Heart right ventricle (tissue), 16 donors: ENCODE results near the gene UST. TPM values are rescaled to one million over a fixed set of nuclear protein-coding genes. Genes with fewer than 3 reads are reported as not detected.
"Not testable (repeated sequence)": the region's sequence is repeated elsewhere in the genome, so short reads cannot be mapped to it uniquely, and the experiment has no call there.

ENCODE experiments used
- ATAC-seq, 8 donors: fragments of 200-7000 bp; cut with Tn5 transposase; one replicate each; pipeline ENCODE4 v1.9.1; 2020; ENCODE audit warnings: mild to moderate bottlenecking in 8 of 8, moderate library complexity in 8 of 8, moderate number of reproducible peaks in 1 of 8
- DNase-seq, 2 donors: peaks; one replicate each; pipeline ENCODE4 v3.0.0-alpha.2; 2020
- H3K27ac ChIP-seq, 10 donors: fragments of 200-600 bp; sonication (generic) in 2 of 10; one replicate each; pipeline versions ENCODE4 v1.5.0 to v1.8.0; 2020 to 2022; ENCODE audit warnings: mild to moderate bottlenecking in 3 of 10
- H3K27me3 ChIP-seq, 7 donors: fragments of 200-600 bp; one replicate each; pipeline ENCODE4 v1.8.0; 2021 to 2022; ENCODE audit warnings: mild to moderate bottlenecking in 2 of 7
- H3K36me3 ChIP-seq, 9 donors: fragments of 200-600 bp; sonication (generic) in 1 of 9; one replicate each; pipeline versions ENCODE4 v1.5.0 to v1.8.0; 2020 to 2022; ENCODE audit warnings: mild to moderate bottlenecking in 2 of 9
- H3K4me1 ChIP-seq, 9 donors: fragments of 200-600 bp; sonication (generic) in 1 of 9; one replicate each; pipeline versions ENCODE4 v1.5.0 to v1.8.0; 2020 to 2022; ENCODE audit warnings: mild to moderate bottlenecking in 4 of 9
- H3K4me3 ChIP-seq, 10 donors: fragments of 200-600 bp; sonication (generic) in 2 of 10; one replicate each; pipeline versions ENCODE4 v1.5.0 to v1.8.0; 2020 to 2022; ENCODE audit warnings: mild to moderate bottlenecking in 7 of 10, moderate library complexity in 2 of 10
- H3K9me3 ChIP-seq, 11 donors: fragments of 200-600 bp in 10 of 11; sonication (generic) in 2 of 11; one replicate each; pipeline versions ENCODE4 v1.5.0 to v1.8.0; 2013 to 2022; ENCODE audit warnings: mild to moderate bottlenecking in 2 of 11, control low read depth in 1 of 11, moderate library complexity in 1 of 11
- WGBS, 2 donors: extraction: QIAGEN DNeasy Blood & Tissue Kit; methylation state at CpG; one replicate each; pipeline ENCODE4 v1.1.7; 2013; ENCODE audit warnings: inconsistent platforms in 1 of 2; 5-methylcytosine and 5-hydroxymethylcytosine counted together
- intact Hi-C, 10 donors: fragments of 100-400 bp; cut with DNase I; formaldehyde crosslinking; loops; one replicate each; pipeline versions ENCODE4 v1.11.1 to v1.14.2; 2022
- polyA plus RNA-seq, 2 donors: library from polyadenylated mRNA; stranded (reverse); fragments of 200-250 nt; gene quantifications; one replicate each; pipeline ENCODE4 v1.2.3, GENCODE V29; 2013
- total RNA-seq, 10 donors: library from RNA; stranded (reverse); fragmentation: NEBNext Ultra II Directional in 3 of 10; extraction: Animal tissue kit (Norgen Biotek cat#: 25700) in 3 of 10; gene quantifications; one replicate each; pipeline versions ENCODE4 v1.2.1 to v1.2.4, GENCODE V29; 2021 to 2023
- TF ChIP-seq, protein P1 (sequence below), 9 donors: fragments of 200-600 bp; sonication (generic) in 2 of 9; IDR thresholded peaks; one replicate each; pipeline versions ENCODE4 v1.5.0 to v1.8.0; 2021 to 2022; ENCODE audit warnings: antibody characterized with exemption in 9 of 9, mild to moderate bottlenecking in 5 of 9, moderate library complexity in 1 of 9
- donor health status: Arrhythmogenic right ventricular cardiomyopathy.
- donor health status: ischemic (EF 13 %, LVEDD 7.1; RV severe dilation, severe dysfunction).
- donor health status: healthy with polysubstance abuse.
- donor health status: DM: no; HTN: yes; CAD: no.
- donor health status: DM: no; HTN: no; CAD: no.
- donor health status: ischemic (EF 25% LVEDD 6.9; RV normal size, moderate dysfunction).
- donor health status: ischemic (EF 25% LVEDD 5.7; RV mildly dilated, moderate dysfunction).
- donor health status: healthy.
- donor health status: DM: yes; HTN: yes; CAD: no.
- donor health status: Ischemic cardiomyopathy.
- donor health status: ischemic (EF 35%, LVEDD 5.7; RV mildly dilated, moderate dysfunction).
- donor health status: nonischemic (EF 11% LVEDD 7.7; RV severe dilation, severe dysfunction).
- donor health status: DM: yes; HTN: yes; CAD: no.
- donor health status: PGD.
- donor health status: ischemic (EF 29% LVEDD 5.4; RV normal size, mild dysfunction).
- donor health status: nonischemic (EF 23%, LVEDD 6.1; RV moderate dilation, normal function).

UST gene
- total and polyA plus RNA-seq, 12 donors, result 1.6 to 4.1 (median 2.3) TPM

GRCh38 chr6:148971031-148971927 lies 224.4 kb downstream of the UST start:
- intact Hi-C loops, result no loop called here
- H3K4me1 ChIP-seq, result peaks cover 0 to 3% (median 0%) of the 10 kb centered on the region in 9 donors
- TF ChIP-seq, protein P1, sequence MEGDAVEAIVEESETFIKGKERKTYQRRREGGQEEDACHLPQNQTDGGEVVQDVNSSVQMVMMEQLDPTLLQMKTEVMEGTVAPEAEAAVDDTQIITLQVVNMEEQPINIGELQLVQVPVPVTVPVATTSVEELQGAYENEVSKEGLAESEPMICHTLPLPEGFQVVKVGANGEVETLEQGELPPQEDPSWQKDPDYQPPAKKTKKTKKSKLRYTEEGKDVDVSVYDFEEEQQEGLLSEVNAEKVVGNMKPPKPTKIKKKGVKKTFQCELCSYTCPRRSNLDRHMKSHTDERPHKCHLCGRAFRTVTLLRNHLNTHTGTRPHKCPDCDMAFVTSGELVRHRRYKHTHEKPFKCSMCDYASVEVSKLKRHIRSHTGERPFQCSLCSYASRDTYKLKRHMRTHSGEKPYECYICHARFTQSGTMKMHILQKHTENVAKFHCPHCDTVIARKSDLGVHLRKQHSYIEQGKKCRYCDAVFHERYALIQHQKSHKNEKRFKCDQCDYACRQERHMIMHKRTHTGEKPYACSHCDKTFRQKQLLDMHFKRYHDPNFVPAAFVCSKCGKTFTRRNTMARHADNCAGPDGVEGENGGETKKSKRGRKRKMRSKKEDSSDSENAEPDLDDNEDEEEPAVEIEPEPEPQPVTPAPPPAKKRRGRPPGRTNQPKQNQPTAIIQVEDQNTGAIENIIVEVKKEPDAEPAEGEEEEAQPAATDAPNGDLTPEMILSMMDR (IDR thresholded peaks at IDR 0.05), result no peak
- ATAC-seq (no peak), DNase-seq (no peak)
- H3K27ac ChIP-seq, result no peak overlapping the region
- H3K9me3 ChIP-seq, result no peaks in the 10 kb centered on the region
- H3K36me3 ChIP-seq, result no peaks in the 10 kb centered on the region
- 82 to 91% methylated on average over 6 of the region's 6 CpGs for WGBS, 2 donors
- H3K4me3 ChIP-seq, result no peak overlapping the region
- peaks cover 0 to 13% (median 0%) of the 10 kb centered on the region in 7 donors for H3K27me3 ChIP-seq

- ATAC-seq (peak in 3 of 8 donors; percentile 25 to 56 (median 43)), DNase-seq (no peak)
- TF ChIP-seq, protein P1 (IDR thresholded peaks at IDR 0.05), result no peak
- Histone ChIP-seq H3K9me3 (no peaks in the 10 kb centered on the region), H3K36me3 (no peaks in the 10 kb centered on the region), H3K27ac (no peak overlapping the region), H3K4me1 (peaks cover 0 to 3% (median 0%) of the 10 kb centered on the region in 9 donors), H3K4me3 (no peak overlapping the region), H3K27me3 (peaks cover 0 to 13% (median 0%) of the 10 kb centered on the region in 7 donors)
- intact Hi-C loops, result no loop called here
- WGBS, 2 donors, result 46 to 49% methylated on average over 15 of the region's 15 CpGs
Measured at GRCh38 chr6:148972481-148972880, 225.7 kb downstream of the UST start.

- TF ChIP-seq, protein P1 (IDR thresholded peaks at IDR 0.05), result peak in 8 of 9 donors; percentile 13 to 58 (median 46)
- DNase-seq, result no peak
Measured at GRCh38 chr6:148973538-148974208, 226.8 kb downstream of the UST start.

DNA sequence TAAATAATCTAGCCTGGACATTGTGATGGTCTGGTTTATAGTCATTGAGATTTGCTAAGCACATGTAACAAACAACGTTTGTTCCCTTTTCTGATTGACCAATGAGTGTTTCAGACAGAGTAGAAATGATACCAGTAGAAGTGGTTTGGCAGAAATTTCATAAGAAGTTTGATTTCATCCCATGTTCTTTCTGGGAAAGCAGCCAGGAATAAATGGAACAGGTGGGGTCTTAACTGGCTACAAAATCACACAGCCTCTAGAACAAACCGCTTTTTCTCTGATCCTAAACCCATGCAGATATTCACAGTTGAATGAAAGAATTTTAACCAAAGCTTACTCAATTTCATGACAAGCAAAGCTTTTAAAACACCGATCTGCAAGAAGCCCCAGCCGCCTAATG lies 227.5 kb downstream of the UST start:
- intact Hi-C loops, result no loop called here
- TF ChIP-seq, protein P1 (IDR thresholded peaks at IDR 0.05), result no peak
- ATAC-seq (no peak), DNase-seq (no peak)
- WGBS, 2 donors, result 80 to 84% methylated on average over 4 of the region's 4 CpGs
- H3K36me3 ChIP-seq, result no peaks in the 10 kb centered on the region
- H3K27me3 ChIP-seq, result peaks cover 0 to 13% (median 0%) of the 10 kb centered on the region in 7 donors
- H3K27ac ChIP-seq, result no peak overlapping the region
- peaks cover 0 to 3% (median 0%) of the 10 kb centered on the region in 9 donors for H3K4me1 ChIP-seq
- no peak overlapping the region for H3K4me3 ChIP-seq
- H3K9me3 ChIP-seq, result peaks cover 0 to 3% (median 0%) of the 10 kb centered on the region in 11 donors

More at GRCh38 chr6:148973538-148974208, 226.8 kb downstream of the UST start:
- no peaks in the 10 kb centered on the region for H3K36me3 ChIP-seq
- H3K4me1 ChIP-seq, result peaks cover 0 to 3% (median 0%) of the 10 kb centered on the region in 9 donors
- H3K27ac ChIP-seq, result no peak overlapping the region
- 51 to 58% methylated on average over 5 of the region's 5 CpGs for WGBS, 2 donors
- no peak overlapping the region for H3K4me3 ChIP-seq
- H3K9me3 ChIP-seq, result peaks cover 0 to 3% (median 0%) of the 10 kb centered on the region in 11 donors
- peaks cover 0 to 13% (median 0%) of the 10 kb centered on the region in 7 donors for H3K27me3 ChIP-seq
- intact Hi-C loops, result no loop called here
- no peak for ATAC-seq

GRCh38 chr6:148978298-148978697 lies 231.5 kb downstream of the UST start:
- ATAC-seq, H3K9me3 ChIP-seq, H3K27ac ChIP-seq, H3K27me3 ChIP-seq, H3K4me3 ChIP-seq, DNase-seq, H3K36me3 ChIP-seq, intact Hi-C loops, H3K4me1 ChIP-seq: not testable (repeated sequence)
- WGBS, 2 donors, result 91 to 95% methylated on average over 2 of the region's 3 CpGs
